B cell (primary cell): Measurements from ENCODE around the gene SAMD4A. TPM values are rescaled to one million over a fixed set of nuclear protein-coding genes. Genes with fewer than 3 reads are reported as not detected.

Experiments used
- ATAC-seq: fragments of 200-7000 bp; cut with Tn5 transposase; one replicate; pipeline ENCODE4 v1.10.0; 2021; ENCODE audit warnings: low read depth, mild to moderate bottlenecking, moderate number of reproducible peaks, moderate library complexity
- CTCF ChIA-PET: fragments of 350-600 bp; sonication (Branson Sonifier 250); formaldehyde crosslinking; loops from one replicate; lab custom pipeline; 2021; ENCODE audit warnings: antibody characterized with exemption, inconsistent platforms; lab: Charles Lee
- POLR2A ChIA-PET: fragments of 350-600 bp; sonication (Branson Sonifier 250); formaldehyde crosslinking; loops from one replicate; lab custom pipeline; 2021; ENCODE audit warnings: antibody characterized with exemption; lab: Charles Lee
- DNase-seq: peaks from one replicate; pipeline ENCODE4 v3.0.0; 2013
- H2AFZ ChIP-seq: 2 replicates; pipeline ENCODE4 v1.6.1; 2012; ENCODE audit warnings: mild to moderate bottlenecking, low read depth, low read length; ENCODE audit not compliant: insufficient read depth, poor library complexity, severe bottlenecking
- H3K27ac ChIP-seq, 2 donors: 1 replicate in 1 of 2; 2 replicates in 1 of 2; pipeline ENCODE4 v1.5.1; 2012 to 2013; ENCODE audit warnings: low read length in 2 of 2, mild to moderate bottlenecking in 2 of 2, moderate library complexity in 1 of 2
- H3K27me3 ChIP-seq, 4 experiments: fragments of 200-600 bp in 1 of 4; sonication (generic) in 1 of 4; replicated peaks in 1 of 4; 1 replicate in 2 of 4; 2 replicates in 2 of 4; pipeline versions ENCODE4 v1.6.1 to v1.7.0; 2013 to 2016; ENCODE audit warnings: low read length in 3 of 4, mild to moderate bottlenecking in 2 of 4, mixed read lengths in 1 of 4, moderate library complexity in 1 of 4; ENCODE audit not compliant: insufficient read depth in 4 of 4, control insufficient read depth in 3 of 4; ENCODE audit errors: control extremely low read depth in 1 of 4
- H3K36me3 ChIP-seq, 2 experiments: replicated peaks in 1 of 2; 1 replicate in 1 of 2; 2 replicates in 1 of 2; pipeline versions ENCODE4 v1.6.1 to v1.7.1; 2013; ENCODE audit warnings: low read length in 1 of 2; ENCODE audit not compliant: insufficient read depth in 2 of 2, control insufficient read depth in 1 of 2; ENCODE audit errors: control extremely low read depth in 1 of 2, extremely low read depth in 1 of 2
- H3K4me1 ChIP-seq, 2 donors: fragments of 200-600 bp in 1 of 2; sonication (generic) in 1 of 2; 1 replicate in 1 of 2; 2 replicates in 1 of 2; pipeline versions ENCODE4 v1.5.1 to v1.6.1; 2013 to 2017; ENCODE audit warnings: low read length in 2 of 2; ENCODE audit not compliant: control insufficient read depth in 2 of 2, insufficient read depth in 2 of 2
- H3K4me2 ChIP-seq: replicated peaks from 2 replicates; pipeline ENCODE3; 2012; ENCODE audit warnings: mild to moderate bottlenecking, low read depth, low read length; ENCODE audit not compliant: poor library complexity, severe bottlenecking
- H3K4me3 ChIP-seq, 5 experiments: fragments of 200-600 bp in 1 of 5; sonication (generic) in 1 of 5; 1 replicate in 3 of 5; 2 replicates in 2 of 5; pipeline versions ENCODE4 v1.5.1 to v1.7.0; 2011 to 2016; ENCODE audit warnings: low read length in 4 of 5, mild to moderate bottlenecking in 4 of 5, low read depth in 2 of 5, control low read depth in 1 of 5, moderate library complexity in 1 of 5; ENCODE audit not compliant: insufficient read depth in 1 of 5; ENCODE audit errors: control extremely low read depth in 1 of 5, extremely low read depth in 1 of 5
- H3K79me2 ChIP-seq: fragments of 200-600 bp; sonication (generic); one replicate; pipeline ENCODE4 v1.6.0; 2016; ENCODE audit warnings: low read length; ENCODE audit not compliant: control insufficient read depth, insufficient read depth
- H3K9ac ChIP-seq: fragments of 200-600 bp; sonication (generic); 2 replicates; pipeline ENCODE4 v1.6.1; 2017; ENCODE audit warnings: mild to moderate bottlenecking, low read length, moderate library complexity
- H3K9me3 ChIP-seq, 3 donors: one replicate each; pipeline versions ENCODE4 v1.6.1 to v1.7.1; 2013; ENCODE audit warnings: low read length in 2 of 3; ENCODE audit not compliant: control insufficient read depth in 2 of 3, insufficient read depth in 1 of 3; ENCODE audit errors: control extremely low read depth in 1 of 3
- H4K20me1 ChIP-seq: 2 replicates; pipeline ENCODE4 v1.6.0; 2012; ENCODE audit warnings: mild to moderate bottlenecking, low read length; ENCODE audit not compliant: insufficient read depth, control insufficient read depth, poor library complexity, severe bottlenecking
- H3K27ac Mint-ChIP-seq: one replicate; pipeline ENCODE4 v1.8.0; 2021; ENCODE audit warnings: mixed read lengths
- H3K27me3 Mint-ChIP-seq: one replicate; pipeline ENCODE4 v1.8.0; 2021; ENCODE audit warnings: mixed read lengths
- H3K4me1 Mint-ChIP-seq: one replicate; pipeline ENCODE4 v1.8.0; 2021; ENCODE audit warnings: mixed read lengths
- H3K4me3 Mint-ChIP-seq: one replicate; pipeline ENCODE4 v1.8.0; 2021; ENCODE audit warnings: mixed read lengths
- H3K9me3 Mint-ChIP-seq: one replicate; pipeline ENCODE4 v1.8.0; 2022; ENCODE audit warnings: mixed read lengths; ENCODE audit not compliant: insufficient read depth
- CTCF ChIP-seq: fragments of 200-600 bp; IDR thresholded peaks from one replicate; pipeline ENCODE4 v1.8.0; 2022; ENCODE audit warnings: antibody characterized with exemption, mild to moderate bottlenecking
- EZH2 ChIP-seq: IDR thresholded peaks from 2 replicates; pipeline ENCODE4 v1.6.1; 2012; ENCODE audit warnings: borderline replicate concordance, low read depth, mild to moderate bottlenecking, moderate library complexity, low read length; ENCODE audit not compliant: insufficient read depth, poor library complexity, severe bottlenecking
- WGBS: methylation state at CpG from one replicate; pipeline ENCODE4 v1.1.5; 2013; ENCODE audit warnings: missing lambda C conversion rate; ENCODE audit not compliant: insufficient coverage; 5-methylcytosine and 5-hydroxymethylcytosine counted together
- intact Hi-C: fragments of 100-400 bp; cut with micrococcal nuclease; formaldehyde crosslinking; loops from one replicate; pipeline ENCODE4 v1.10.0; 2022
- polyA plus RNA-seq: library from polyadenylated mRNA; depleted of rRNA; stranded (reverse); fragments of >200 nt; gene quantifications from 2 replicates; pipeline ENCODE4 v1.2.3, GENCODE V29; 2012
- total RNA-seq, 2 donors: library from RNA; stranded (reverse); fragments of 120-200 nt in 1 of 2; gene quantifications; 1 replicate in 1 of 2; 2 replicates in 1 of 2; pipeline versions ENCODE4 v1.2.3 to v1.2.4, GENCODE V29; 2013 to 2022

SAMD4A gene
- total and polyA plus RNA-seq, 2 donors (not counting 1 experiment from before 2014, with no cell fraction given), result 5.7 to 13.7 TPM

DNA sequence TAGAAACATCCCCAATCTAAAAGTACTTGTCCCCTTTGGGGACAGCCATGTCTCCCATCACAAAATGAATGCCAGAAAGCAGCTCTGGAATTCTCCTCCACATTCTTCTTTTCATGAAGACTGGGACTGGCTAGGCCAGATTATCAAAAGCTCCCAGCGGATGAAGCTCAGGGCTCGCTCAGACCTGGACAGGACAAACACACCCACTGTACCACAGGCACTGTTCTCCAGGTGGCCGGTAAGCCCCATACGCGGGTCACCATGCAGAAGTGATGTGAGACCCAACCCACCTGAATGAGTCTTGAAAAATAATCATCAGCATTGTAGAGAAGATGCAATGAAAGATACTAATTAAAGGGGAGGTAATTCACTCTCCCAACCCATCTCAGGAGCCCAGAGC lies 250.6 kb downstream of the SAMD4A start:
- no peak overlapping the region for H3K27ac Mint-ChIP-seq
- H3K36me3 ChIP-seq, result no peaks in the 10 kb centered on the region
- no peaks in the 10 kb centered on the region for H4K20me1 ChIP-seq
- H3K9me3 ChIP-seq, result no peaks in the 10 kb centered on the region
- DNase-seq (no peak), ATAC-seq (no peak)
- no peak overlapping the region for H3K9ac ChIP-seq
- H3K9me3 Mint-ChIP-seq, result no peaks in the 10 kb centered on the region
- H3K4me3 Mint-ChIP-seq, result no peak overlapping the region
- CTCF ChIA-PET, result interaction anchor here (0.7 to 1.6 kb wide), 2 partner anchors 15 to 212 kb away, joined by 3 read pairs; no protein-coding TSS in a partner anchor
- H3K79me2 ChIP-seq, result no peaks in the 10 kb centered on the region
- no peak for TF ChIP-seq EZH2
- no peak for TF ChIP-seq CTCF
- no peak overlapping the region for H3K27ac ChIP-seq
- H3K27me3 Mint-ChIP-seq, result no peaks in the 10 kb centered on the region
- no peak overlapping the region for H2AFZ ChIP-seq
- intact Hi-C loops, result no loop called here
- H3K4me3 ChIP-seq, result no peak overlapping the region
- POLR2A ChIA-PET, result no interaction called here
- H3K4me1 ChIP-seq, result no peaks in the 10 kb centered on the region
- no peaks in the 10 kb centered on the region for H3K4me1 Mint-ChIP-seq
- H3K27me3 ChIP-seq, result peaks cover 0 to 3% (median 0%) of the 10 kb centered on the region in 4 experiments
- WGBS, result 100% methylated on average over 4 of the region's 5 CpGs
- H3K4me2 ChIP-seq, result no peak overlapping the region

GRCh38 chr14:54818201-54819133 lies 251.5 kb downstream of the SAMD4A start:
- CTCF ChIA-PET, result interaction anchor here (1.2 to 1.6 kb wide), 2 partner anchors 14 kb away, joined by 3 to 6 read pairs; no protein-coding TSS in a partner anchor
- DNase-seq (no peak), ATAC-seq (no peak)
- Histone ChIP-seq H3K9ac (no peak overlapping the region), H3K9me3 (peaks cover 1 to 8% (median 5%) of the 10 kb centered on the region in 3 donors), H3K4me1 (no peaks in the 10 kb centered on the region), H3K4me3 (no peak overlapping the region), H3K36me3 (no peaks in the 10 kb centered on the region), H3K27ac (no peak overlapping the region), H4K20me1 (no peaks in the 10 kb centered on the region), H3K79me2 (no peaks in the 10 kb centered on the region), H3K4me2 (no peak overlapping the region), H2AFZ (no peak overlapping the region), H3K27me3 (peaks cover 0 to 3% (median 0%) of the 10 kb centered on the region in 4 experiments)
- H3K4me1 Mint-ChIP-seq, result no peaks in the 10 kb centered on the region
- WGBS, result 80% methylated on average over 7 of the region's 14 CpGs
- POLR2A ChIA-PET, result no interaction called here
- no peaks in the 10 kb centered on the region for H3K9me3 Mint-ChIP-seq
- no peak for TF ChIP-seq EZH2
- TF ChIP-seq CTCF, result no peak
- no peak overlapping the region for H3K27ac Mint-ChIP-seq
- H3K4me3 Mint-ChIP-seq, result no peak overlapping the region
- intact Hi-C loops, result no loop called here
- H3K27me3 Mint-ChIP-seq, result no peaks in the 10 kb centered on the region
